Measurements from ENCODE around the gene NR1H3.
"Not testable (repeated sequence)": the region's sequence is repeated elsewhere in the genome, so short reads cannot be mapped to it uniquely, and the experiment has no call there.

NR1H3 gene

GRCh38 chr11:47306484-47306844, 48.7 kb downstream of the NR1H3 start:
- no peak for DNase-seq (ENCODE audit: low spot score)

GRCh38 chr11:47308050-47308823, 50.4 kb downstream of the NR1H3 start:
- DNase-seq (ENCODE audit: low spot score) = no peak

GRCh38 chr11:47314992-47315391, 57.2 kb downstream of the NR1H3 start:
- no peak for DNase-seq (ENCODE audit: low spot score)

DNA sequence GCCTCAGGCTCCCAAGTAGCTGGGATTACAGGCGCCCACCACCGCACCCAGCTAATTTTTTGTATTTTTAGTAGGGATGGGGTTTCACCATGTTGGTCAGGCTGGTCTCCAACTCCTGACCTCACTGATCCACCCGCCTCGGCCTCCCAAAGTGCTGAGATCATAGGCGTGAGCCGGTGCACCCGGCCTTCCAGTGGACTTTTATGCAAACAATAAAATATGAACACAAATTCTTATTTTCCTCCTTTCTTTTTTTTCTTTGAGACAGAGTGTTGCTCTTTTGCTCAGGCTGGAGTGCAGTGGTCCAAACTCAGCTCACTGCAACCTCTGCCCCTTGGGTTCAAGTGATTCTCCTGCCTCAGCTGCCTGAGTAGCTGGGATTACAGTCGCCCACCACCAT, 58.7 kb downstream of the NR1H3 start:
- DNase-seq (ENCODE audit: low spot score) = not testable (repeated sequence)

DNA sequence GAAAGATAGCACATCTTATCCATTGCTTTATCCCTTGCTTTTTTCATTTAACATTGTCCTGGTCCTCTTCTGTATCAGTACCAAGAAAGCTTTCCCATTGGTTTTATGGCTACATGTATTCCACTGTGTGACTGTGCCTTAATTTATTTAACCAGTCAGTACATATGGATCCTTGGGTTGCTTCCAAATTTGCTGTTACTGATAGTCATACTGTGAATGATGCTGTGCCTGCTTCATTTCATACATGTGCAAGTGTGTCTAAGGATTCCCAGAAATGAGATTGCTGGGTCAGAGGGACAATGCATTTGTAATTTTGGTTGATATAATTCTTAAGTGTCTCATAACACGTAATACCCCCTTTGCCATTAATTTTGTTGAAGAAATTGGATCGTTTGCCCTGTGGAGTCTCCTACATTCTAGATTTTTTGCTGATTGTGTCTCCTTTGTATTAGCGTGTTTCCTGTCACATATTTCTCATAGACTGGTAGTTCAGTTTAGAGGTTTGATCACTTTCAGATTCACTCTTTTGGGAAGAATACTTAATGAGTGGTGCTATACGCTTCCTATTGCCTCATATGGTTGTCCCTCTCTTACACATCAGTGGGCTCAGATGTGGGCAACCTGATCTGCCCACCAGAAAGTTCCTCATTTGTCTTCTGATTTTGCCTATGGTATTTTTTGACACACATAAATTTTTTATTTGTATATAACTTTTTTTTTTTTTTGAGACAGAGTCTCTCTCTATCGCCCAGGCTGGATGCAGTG, 59.5 kb downstream of the NR1H3 start:
- no peak for DNase-seq (ENCODE audit: low spot score)

GRCh38 chr11:47318166-47318565, 60.4 kb downstream of the NR1H3 start:
- no peak for DNase-seq (ENCODE audit: low spot score)
